GM19452 (cell line): ENCODE results near the gene DPYD.

Source experiments
- ATAC-seq: cut with Tn5 transposase; IDR thresholded peaks from one replicate; pipeline ENCODE4 v1.9.1; 2021; ENCODE audit not compliant: unreplicated experiment

DPYD gene

GRCh38 chr1:97726386-97726785 lies 194.4 kb downstream of the DPYD start:
- no peak for ATAC-seq

- ATAC-seq, result no peak
Observed at GRCh38 chr1:97721221-97721620, 199.6 kb downstream of the DPYD start.

- ATAC-seq, result no peak
Observed at GRCh38 chr1:97712980-97713379, 207.9 kb downstream of the DPYD start.

- ATAC-seq, result no peak
Observed at GRCh38 chr1:97711858-97712257, 209.0 kb downstream of the DPYD start.

DNA sequence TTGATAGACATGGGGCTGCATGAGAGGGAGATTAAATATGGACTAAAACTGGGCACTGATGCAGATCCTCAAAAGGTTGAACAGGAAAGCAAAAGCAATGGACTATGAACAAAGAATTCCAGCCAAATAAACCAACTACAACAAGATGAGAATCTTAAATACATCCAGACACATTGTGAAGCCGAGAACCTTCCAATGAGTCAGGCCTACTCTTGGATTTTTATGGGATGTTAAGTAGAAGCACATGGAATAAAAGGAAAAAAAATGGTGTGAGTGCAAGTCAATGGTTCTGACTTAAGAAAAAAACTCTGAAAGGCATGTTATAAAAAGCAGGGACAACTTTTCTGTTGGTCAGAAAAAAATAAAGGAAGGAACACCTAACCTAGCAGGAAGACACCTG lies 227.2 kb downstream of the DPYD start:
- no peak for ATAC-seq

DNA sequence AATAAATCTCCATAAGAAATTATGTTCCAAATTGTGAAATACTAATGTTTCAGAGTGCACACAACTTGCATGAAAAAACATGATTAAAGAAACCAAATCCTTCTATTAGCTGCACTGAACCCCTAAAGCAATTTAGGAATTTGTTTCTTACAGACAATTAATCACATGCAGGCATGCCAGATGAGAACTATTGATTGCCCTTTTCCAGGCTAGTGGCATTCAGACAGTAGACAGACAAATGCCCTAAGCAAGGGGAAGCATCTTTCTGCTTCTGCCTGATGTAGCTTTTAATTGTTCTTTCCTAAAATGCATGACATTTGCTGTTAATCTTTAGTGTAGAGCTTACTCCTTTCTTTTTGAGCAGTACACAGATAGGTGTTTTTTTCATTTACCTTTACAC lies 229.5 kb downstream of the DPYD start:
- ATAC-seq, result no peak

DNA sequence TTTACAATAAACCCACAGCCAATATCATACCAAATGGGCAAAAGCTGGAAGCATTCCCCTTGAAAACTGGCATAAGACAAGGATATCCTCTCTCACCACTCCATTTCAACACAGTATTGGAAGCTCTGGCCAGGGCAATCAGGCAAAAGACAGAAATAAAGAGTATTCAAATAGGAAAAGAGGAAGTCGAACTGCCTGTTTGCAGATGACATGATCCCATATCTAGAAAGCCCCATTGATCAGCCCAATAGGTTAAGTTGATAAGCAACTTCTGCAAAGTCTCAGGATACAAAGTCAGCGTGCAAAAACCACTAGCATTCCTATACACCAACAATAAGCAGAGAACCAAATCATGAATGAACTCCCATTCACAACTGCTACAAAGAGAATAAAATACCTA lies 235.5 kb downstream of the DPYD start:
- ATAC-seq, result no peak

GRCh38 chr1:97680894-97681293 lies 239.9 kb downstream of the DPYD start:
- no peak for ATAC-seq

DNA sequence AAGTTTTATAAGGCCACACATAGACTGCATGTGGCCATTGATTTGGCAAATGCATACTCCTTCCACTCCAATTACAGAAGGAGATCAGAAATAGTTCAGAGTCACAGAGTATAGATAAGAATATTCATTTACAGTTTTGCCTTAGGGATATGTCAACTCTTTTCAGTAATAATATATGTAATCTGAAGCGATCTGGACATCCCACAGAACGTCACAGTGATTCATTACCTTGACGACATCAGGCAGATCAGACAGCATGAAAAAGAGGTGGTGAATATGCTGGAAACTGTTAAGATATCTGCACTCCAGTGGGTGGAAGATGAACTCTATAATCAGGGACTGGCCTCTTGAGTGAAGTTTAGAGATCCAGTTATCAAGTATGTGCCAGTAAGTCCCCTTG lies 240.4 kb downstream of the DPYD start:
- no peak for ATAC-seq

DNA sequence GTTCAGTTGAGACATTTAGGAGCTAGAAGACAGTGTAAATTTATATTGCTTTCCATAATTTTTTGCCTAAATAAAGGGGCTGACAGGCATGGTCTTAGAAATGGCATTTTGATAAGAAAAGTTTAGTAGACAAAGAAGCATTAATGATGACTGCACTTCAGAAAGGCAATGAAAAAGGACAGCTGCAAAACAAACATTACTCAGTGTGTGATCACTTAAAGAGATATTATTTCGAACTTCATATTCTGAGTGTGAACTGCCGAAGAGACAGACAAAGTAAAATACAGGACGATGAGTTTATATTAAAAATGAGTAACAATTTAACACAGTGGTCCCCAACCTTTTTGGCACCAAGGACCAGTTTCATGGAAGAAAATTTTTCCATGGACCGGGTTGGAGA lies 243.1 kb downstream of the DPYD start:
- ATAC-seq, result no peak

DNA sequence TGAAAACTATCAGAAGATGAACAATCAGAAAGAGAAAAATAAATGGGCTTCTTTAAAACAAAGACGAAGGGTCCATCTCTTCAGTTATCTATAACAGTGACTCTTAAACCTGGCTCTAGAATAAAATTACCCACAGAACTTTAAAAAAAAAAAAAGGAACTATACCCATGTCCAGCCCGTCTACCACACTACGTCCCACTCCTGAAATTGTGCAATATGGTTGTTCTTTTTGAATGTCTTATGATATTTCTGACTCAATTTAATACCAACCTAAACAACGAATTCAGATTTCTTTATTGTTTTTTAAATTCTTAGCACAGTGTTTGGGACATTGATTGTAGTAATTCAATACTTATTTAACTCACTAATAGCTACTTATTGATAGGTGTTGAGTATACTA lies 246.3 kb downstream of the DPYD start:
- no peak for ATAC-seq

DNA sequence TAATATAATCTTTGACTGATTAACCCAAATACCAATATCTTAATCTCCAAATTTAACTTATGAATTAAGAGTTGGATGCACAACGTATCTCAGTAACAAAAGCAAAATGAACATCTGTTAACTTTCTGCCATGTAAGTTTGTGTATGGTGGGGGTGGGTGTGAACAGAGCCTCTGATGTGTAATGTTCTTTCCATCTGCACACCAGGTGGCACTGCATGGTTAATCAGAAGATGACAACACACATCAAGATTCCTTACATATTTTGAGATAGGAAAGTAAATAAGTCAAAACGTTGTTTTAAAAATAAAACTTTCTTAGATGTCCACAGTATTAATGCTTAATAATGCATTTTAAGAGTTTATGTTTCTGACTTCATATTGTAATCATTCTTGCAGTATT lies 251.9 kb downstream of the DPYD start:
- no peak for ATAC-seq

- no peak for ATAC-seq
Observed at GRCh38 chr1:97660431-97661105, 260.3 kb downstream of the DPYD start.

GRCh38 chr1:97654876-97655585 lies 265.8 kb downstream of the DPYD start:
- ATAC-seq, result no peak

- ATAC-seq, result no peak
Observed at GRCh38 chr1:97651250-97651649, 269.6 kb downstream of the DPYD start.

GRCh38 chr1:97649591-97649990 lies 271.2 kb downstream of the DPYD start:
- no peak for ATAC-seq

DNA sequence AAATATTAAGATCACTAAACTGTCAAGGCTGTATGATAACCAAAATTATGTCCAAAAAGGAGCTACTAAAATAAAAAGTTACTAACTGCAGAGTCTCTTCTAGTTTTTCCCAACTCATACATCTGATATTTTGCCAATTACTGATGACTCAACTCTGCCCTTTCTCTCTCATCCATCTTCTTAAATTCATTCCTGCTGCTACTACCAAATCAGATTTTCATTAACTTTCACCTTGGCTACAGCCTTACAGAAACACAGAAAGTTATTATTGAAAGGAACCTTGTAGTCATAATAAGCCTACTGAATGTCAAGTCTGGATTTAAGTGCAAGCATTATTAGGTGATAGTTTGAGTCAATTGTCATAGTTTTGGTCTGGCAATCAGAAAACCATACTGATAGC lies 273.1 kb downstream of the DPYD start:
- ATAC-seq, result no peak

DNA sequence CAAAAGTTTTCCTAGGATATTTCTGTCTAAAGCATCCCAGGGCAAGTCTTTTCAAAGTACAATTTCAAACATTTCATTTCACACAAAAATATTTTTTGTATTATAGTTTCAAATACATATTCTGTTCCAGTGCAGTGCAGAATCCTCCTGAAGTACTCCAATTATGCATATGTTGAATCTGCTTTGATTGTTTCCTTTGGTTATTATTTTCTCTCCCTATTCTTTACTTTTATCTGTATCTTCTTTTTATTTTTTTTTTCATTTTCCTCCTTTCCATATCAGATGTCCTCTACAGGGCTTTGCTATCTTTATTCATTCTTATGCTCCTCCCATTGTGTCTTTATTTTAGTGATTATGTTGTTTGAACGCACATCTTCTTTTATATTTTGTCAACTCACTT lies 274.8 kb downstream of the DPYD start:
- no peak for ATAC-seq

GRCh38 chr1:97640677-97641076 lies 280.2 kb downstream of the DPYD start:
- no peak for ATAC-seq

DNA sequence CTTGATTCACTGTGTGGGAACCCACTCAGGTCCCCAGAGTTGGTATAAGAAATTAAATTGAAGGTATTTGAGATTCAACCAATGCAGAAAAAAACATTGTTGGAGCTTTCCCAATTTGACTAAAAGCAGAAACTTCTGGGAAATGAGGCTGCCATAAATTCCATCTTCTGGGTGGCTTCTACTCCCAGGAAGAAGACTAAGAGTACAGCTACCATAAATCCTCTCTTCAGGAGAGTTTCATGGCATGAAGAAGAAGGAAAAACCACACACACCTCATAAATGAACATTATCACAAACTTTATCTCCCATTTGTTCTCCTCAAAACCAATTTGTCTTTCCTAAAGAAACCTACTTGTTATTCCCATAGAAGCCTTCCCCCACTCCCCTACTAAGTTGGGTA lies 283.9 kb downstream of the DPYD start:
- no peak for ATAC-seq

DNA sequence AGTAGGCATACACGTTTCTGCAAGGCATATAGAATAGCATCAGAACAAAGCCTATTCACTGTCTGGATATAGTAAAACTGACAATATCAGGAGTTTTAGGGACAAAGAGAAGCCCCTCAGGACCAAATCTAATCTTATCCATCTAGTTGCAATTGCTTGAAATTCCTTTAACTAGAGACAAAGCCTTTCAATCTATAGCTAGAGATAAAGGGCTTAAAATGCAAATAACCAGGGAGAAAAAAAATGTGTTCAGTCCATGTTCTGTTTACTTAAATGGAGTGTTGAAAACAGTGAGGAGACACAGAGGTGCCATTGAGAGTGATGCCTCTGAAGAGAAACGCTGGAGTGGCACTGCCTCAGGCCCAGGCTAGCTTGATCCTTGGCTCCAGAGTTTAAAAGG lies 286.1 kb downstream of the DPYD start:
- no peak for ATAC-seq

DNA sequence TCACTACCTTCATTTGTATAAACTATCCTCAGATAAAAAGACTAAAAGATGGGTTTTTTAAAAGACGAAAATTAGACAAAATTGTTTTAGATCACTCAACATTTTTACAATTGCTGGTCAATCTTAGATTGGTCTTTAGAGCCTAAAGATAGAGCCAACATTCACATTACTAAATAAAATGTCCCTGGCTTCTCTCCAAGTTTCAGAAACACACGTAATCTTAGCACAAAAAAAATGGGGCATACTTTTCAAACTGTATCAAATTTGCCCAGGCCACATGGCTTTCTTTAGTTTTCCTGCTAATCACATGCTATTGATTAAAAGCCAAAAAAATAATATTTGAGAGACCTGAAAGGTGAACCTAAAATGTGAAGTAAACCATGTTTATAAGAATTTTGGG lies 288.1 kb downstream of the DPYD start:
- ATAC-seq, result no peak

DNA sequence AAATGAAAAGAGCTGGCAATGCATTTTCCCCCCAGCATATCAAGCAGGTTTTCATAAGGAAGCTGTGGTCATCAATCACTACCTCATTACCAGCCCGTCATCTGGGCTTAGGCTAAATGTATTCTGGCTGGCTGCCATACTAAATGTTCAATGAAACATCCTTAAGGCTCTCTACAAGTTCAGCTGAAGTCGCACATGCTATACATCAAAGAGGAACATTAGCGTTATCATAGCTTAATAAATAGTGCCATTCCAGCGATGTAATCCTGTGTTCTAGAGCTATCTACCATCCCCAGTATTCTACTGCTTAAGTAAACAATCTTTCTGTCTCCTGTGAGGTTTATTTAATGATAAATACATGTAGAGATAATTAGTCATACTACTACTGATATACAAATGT lies 288.8 kb downstream of the DPYD start:
- no peak for ATAC-seq
